Activated CD8-positive, alpha-beta memory T cell treated with anti-CD3 and anti-CD28 coated beads for 36 hours (primary cell): Measurements from ENCODE around the gene RAPH1. TPM values are rescaled to one million over a fixed set of nuclear protein-coding genes. Genes with fewer than 3 reads are reported as not detected.
"Not testable (repeated sequence)": the region's sequence is repeated elsewhere in the genome, so short reads cannot be mapped to it uniquely, and the experiment has no call there.

ENCODE experiments used
- CTCF ChIA-PET: fragments of 350-600 bp; sonication (Branson Sonifier 250); formaldehyde crosslinking; loops from one replicate; lab custom pipeline; 2021; ENCODE audit warnings: antibody characterized with exemption; lab: Charles Lee
- POLR2A ChIA-PET: fragments of 350-600 bp; sonication (Branson Sonifier 250); formaldehyde crosslinking; loops from one replicate; lab custom pipeline; 2021; ENCODE audit warnings: antibody characterized with exemption; lab: Charles Lee
- total RNA-seq, 2 experiments: library from RNA; stranded (reverse); gene quantifications; one replicate each; pipeline ENCODE4 v1.2.3, GENCODE V29; 2021

The RAPH1 gene
- total RNA-seq, 2 experiments from 2014 or later, result 1.5 to 2.6 TPM

DNA sequence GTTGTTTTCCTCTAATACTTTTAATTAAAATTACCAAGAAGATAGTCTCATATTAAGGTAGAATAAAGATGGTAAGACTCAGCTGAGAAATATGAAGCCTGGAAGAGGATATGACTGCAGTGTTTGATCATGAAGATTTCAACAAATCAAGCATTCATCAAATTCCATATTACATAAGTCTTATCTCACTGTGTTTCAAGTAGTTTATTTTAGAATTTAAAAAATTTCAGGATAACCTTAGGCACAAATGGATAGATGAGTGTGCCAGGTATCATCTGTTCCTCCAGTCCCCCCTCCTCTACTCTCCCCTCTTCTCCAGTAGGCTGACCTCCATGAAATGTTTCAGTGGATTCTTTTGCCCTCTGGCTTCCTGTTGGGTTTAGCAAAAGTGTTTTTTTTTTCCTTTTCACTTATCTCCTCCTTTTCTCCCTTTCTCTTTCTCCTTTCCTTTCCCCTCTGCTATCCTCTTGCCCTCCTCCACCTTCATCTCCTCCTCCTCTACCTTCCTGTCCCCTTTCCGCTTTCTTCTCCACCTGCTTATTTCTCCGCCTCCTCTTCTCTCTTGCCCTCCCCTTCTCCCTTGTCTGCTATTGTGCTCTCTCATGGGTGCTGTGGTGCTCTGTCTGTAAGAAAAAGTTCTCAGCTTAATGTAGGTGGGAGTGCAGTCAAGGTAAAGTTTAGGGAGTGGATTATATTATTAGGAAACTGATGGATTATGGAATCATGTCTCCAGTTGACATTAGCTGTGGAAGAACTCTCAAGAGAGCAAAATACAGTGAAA lies 134.1 kb downstream of the RAPH1 start:
- ChIA-PET POLR2A (no interaction called here), CTCF (no interaction called here)

DNA sequence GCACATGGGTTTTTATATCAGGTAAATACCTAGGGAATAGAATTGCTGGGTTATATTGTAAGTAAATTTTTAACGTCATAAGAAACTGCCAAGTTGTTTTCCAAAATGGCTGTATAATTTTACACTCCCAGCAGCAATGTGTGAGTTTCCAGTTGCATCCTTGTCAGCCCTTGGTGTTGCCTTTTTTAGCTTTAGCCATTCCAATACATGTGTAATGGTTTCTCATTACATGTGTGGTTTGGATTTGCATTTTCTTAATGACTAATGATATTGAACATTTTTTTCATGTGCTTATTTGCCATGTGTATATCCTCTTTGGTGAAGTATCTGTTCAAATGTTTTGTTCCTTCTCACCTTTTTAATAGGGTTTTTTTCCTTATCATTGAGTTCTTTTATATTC lies 136.1 kb downstream of the RAPH1 start:
- POLR2A ChIA-PET, result no interaction called here
- CTCF ChIA-PET, result no interaction called here

DNA sequence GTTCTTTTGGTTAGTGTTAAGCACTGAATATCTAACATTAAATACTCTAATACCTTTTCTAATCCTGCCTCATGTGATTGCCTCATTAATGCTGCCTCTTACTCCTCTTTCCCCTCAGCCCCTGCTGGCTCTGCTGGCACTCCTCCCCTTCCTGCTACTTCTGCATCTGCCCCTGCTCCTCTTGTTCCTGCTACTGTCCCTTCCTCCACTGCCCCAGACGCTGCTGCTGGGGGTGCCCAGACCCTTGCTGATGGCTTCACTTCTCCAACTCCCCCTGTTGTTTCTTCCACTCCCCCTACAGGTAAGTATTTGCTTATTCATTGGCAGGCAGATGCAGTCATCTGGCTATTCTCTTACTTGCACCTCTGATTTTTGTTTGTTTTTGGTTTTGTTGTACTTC lies 138.4 kb downstream of the RAPH1 start:
- CTCF ChIA-PET, result no interaction called here
- POLR2A ChIA-PET, result no interaction called here

DNA sequence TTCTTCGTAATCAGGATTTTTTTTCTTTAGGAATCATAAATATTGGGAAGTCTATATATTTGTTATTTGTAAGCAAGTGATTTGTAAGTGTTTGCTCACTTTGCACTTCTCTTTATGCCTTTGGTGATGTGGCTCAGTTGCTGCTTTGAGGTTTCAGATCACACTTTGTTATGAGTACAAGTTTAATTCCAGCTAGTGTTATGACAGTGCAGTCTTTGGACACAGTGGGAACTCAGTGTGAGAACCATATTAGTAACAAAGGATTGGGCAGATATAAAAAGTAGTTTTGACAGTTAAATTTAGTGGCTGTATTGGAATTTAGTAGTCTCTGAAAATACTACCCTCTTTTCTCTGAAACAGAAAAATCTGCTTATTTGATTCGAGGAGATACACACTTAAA lies 139.2 kb downstream of the RAPH1 start:
- ChIA-PET POLR2A (no interaction called here), CTCF (no interaction called here)

DNA sequence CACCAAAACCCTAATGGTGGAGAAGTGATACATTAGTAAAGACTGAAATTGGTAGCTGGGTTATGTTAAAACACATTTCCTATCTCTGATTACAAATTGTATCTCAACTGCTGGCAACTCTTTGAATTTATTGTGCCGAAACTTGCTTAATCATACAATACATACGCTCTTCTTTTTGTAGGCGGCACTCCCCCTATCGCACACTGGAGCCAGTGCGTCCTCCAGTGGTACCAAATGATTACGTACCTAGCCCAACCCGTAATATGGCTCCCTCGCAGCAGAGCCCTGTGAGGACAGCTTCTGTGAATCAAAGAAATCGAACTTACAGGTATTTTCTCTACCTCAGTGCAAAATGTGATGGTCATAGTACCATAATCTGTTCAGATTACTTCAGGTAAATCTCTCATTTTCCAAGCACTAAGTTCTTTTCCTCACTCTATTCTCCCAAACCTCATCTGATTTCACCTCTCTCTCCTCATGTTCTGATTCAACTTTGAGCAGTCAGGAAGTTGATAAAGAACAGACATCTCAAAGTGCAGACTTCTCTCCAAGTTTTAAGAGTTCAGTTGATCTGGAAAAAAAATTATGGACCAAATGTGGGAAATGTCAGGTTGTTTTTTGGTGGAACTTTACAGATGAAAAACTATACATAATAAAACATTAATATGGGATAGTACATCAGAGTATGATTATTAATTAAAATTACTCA lies 140.4 kb downstream of the RAPH1 start:
- ChIA-PET CTCF (no interaction called here), POLR2A (no interaction called here)

DNA sequence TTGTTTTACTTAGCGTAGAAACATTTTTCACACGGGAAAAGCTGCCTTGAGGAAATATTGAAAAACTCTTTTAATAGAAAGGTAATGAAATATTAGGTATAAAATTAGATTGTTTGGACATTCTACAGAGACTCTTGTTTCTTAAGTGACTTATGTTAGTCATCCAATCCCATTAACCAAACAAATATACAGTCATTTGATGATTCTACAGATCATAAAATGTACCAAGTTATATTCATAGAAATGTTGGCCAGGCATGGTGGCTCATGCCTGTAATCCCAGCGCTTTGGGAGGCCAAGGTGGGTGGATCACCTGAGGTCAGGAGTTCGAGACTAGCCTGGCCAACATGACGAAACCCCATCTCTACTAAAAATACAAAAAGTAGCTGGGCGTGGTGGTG lies 146.9 kb downstream of the RAPH1 start:
- POLR2A ChIA-PET, CTCF ChIA-PET: not testable (repeated sequence)

DNA sequence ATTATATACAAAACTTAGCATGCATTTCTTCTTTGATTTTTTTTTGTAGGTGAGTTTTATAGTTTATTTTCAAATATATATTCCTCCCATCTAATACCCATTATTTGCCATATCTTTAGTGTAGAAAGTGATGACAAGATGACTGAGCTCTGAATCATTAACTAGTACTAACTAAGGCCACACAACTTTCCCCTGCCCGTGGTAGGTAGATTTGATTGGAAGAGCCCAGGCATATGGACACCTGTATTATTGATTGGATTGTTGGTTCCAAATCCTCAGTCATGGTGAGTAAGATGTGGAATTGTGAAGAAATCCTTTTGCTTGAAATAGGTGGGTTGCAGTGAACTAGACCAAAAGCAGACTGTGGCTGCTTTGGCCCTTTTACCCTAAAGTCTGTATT lies 152.1 kb downstream of the RAPH1 start:
- POLR2A ChIA-PET, result no interaction called here
- CTCF ChIA-PET, result no interaction called here

DNA sequence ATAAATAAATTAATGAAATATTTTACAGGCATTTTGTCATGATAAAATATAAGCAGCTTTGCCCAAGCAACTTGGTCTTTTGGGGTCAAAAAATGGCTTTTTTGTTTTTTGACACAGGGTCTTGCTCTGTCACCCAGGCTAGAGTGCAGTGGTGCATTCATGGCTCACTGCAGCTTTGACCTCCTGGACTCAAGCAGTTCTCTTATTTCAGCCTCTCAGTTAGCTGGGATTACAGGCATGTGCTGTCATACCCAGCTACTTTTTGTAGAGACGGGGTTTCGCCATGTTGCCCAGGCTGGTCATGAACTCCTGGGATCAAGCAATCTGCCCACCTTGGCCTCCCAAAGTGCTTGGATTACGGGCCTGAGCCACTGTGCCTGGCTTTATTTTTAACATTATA lies 155.9 kb downstream of the RAPH1 start:
- ChIA-PET CTCF (no interaction called here), POLR2A (no interaction called here)

DNA sequence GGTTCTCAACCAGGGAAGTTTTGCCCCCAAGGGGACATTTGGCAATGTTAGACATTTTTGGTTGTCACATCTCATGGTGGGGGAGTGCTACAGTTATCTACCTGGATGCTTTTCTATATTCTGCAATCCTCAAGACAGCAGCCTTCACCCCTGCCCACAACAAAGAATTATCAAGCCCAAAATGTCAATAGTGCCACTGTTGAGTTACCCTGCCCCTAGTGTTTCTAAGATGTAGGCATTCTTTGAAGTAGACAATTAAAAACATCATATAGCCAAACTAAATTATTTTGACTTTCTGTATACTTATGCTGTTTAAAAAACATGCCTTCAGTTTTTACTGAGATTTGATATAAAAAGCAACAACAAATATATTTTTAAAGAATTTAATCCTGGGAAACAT lies 158.9 kb downstream of the RAPH1 start:
- CTCF ChIA-PET, result no interaction called here
- POLR2A ChIA-PET, result no interaction called here

DNA sequence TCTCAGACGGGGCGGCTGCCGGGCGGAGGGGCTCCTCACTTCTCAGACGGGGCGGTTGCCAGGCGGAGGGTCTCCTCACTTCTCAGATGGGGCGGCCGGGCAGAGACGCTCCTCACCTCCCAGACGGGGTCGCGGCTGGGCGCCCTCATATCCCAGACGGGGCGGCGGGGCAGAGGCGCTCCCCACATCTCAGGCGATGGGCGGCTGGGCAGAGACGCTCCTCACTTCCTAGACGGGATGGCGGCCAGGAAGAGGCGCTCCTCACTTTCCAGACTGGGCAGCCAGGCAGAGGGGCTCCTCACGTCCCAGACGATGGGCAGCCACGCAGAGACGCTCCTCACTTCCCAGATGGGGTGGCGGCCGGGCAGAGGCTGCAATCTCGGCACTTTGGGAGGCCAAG lies 162.4 kb downstream of the RAPH1 start:
- CTCF ChIA-PET, POLR2A ChIA-PET: not testable (repeated sequence)

DNA sequence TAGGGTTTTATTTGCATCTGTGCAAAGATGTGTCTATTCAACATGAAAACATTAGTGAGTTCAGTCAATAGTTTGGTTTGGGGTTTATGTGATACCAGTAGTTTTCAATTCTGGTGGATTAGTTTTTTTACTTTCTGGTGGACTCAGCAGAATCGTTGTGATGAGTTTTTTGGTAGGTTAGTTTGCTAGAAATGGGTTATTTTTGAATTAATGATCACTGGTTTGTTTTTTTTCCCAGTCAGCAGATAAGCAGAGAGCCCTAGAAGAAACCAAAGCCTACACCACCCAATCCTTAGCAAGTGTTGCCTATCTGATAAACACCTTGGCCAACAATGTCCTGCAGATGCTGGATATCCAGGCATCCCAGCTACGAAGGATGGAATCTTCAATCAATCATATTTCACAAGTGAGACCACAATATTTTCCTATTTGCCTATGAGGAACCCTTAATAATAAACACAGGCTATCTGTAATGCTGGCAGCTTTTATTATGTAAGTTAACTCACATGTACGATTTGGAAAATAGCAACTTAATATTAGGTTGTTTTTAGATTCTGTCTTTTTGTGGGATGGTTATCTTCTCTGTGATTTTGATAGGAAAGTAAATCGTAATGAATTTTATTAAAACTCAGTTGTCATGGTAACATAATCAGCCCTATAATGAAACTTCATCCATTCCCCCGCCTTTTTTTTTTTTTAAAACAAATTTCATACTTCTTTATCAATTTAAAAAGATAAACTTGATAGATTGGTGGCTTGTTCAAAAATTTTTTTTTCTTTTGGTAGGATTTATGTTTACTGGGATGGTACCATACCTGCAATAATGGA lies 168.2 kb downstream of the RAPH1 start:
- CTCF ChIA-PET, result no interaction called here
- POLR2A ChIA-PET, result no interaction called here

DNA sequence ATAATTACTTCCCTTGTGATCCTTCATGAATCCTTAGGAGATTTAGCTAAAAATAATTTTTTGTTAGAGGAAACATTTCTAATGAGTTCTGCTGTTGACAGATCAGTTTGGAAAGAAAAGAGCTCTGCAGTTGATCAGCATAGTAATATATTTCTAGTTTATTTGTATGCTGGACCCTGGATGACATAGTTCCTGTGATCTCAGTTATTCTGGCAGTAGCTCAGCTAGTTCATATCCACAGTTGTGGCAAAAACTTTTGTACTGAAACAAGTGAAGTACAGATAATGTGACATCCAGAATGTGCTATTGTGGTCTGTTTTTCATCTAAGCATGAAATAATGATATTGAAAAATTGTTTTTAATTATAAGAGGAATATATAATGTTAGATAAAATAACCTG lies 173.2 kb downstream of the RAPH1 start:
- POLR2A ChIA-PET, result no interaction called here
- CTCF ChIA-PET, result no interaction called here

DNA sequence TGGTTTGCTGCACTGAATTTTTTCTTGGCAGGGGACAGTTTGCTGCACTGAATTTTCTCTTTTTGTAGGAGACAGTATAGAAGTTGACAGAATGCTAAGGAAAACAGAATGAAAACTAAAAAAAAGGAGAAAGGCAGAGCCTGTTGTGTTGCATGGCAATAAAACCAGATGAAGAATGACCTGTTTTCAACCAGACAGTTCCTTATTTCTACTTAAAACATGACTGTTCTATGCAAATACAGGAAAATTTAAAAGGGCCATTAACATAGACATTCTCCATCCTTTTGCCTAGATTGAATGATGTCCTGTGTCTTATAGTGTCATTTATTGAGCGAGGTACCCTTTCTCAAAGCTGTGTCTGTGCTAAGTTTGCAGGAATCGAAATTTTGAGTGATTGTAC lies 173.6 kb downstream of the RAPH1 start:
- ChIA-PET POLR2A (interaction anchor here (0.6 kb wide), 1 partner anchor 166 kb away, joined by 3 read pairs; no protein-coding TSS in a partner anchor), CTCF (no interaction called here)

DNA sequence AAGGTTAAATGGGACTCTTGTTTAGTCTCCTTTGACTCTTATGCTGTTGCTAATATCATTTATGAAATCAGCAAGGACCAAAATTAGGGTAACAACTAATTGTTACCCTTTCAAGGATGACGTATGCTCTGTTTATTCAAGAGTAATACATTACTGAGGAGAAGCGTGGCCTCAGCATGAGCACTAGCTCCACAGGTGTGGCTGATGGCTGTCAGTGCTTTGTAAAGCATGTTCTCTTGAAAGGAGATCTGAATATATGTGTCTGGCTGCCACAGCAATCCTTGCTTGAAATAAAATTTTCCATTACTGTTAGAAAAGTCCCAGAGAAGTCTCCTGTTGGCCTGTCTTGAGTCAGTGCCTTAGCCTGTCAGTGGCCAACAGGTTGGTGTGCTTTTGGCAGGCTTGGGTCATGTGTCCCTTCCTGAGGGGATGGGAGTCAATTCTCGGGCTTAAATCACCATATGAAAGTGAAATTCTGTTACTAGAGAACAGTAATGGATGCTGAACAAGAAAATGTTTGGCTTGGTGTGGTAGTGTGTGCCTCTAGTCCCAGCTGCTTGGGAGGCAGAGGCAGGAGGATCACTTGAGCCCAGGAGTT lies 174.2 kb downstream of the RAPH1 start:
- CTCF ChIA-PET, result no interaction called here
- POLR2A ChIA-PET, result interaction anchor here (0.6 kb wide), 1 partner anchor 167 kb away, joined by 3 read pairs; no protein-coding TSS in a partner anchor

DNA sequence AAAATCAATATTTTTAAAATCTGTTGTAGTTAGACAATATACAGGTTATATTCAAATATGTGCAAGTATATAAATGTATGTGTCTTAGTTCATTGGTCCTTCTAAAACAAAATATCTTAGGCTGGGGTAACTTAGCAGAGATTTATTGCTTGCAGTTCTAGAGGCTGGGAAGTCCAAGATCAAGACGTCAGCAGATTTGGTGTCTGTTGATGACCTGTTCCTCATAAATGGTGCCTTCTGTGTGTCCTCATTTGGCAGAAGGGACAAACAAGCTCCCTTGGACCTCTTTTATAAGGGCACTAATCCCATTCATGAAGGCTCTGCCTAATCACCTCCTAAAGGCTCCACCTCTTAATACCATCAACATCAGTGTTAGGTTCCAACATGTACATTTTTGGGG lies 175.7 kb downstream of the RAPH1 start:
- POLR2A ChIA-PET, result no interaction called here
- CTCF ChIA-PET, result no interaction called here

DNA sequence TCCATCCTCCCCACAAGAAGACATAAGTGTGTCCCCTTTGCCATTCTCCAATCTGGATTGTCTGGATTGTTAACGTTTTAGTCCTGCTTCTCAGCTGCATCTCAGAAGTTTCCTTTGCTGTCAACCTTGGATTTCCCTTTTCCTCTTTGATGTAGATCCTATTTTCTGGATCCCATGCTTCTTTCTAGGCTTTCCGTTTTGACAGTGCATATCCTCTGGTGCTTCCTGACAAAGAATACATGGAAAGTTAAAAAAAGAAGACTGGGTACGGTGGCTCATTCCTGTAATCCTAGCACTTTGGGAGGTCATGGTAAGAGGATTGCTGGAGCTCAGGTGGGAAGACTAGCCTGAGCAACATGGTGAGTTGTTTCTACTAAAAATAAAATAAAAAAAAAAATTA lies 180.1 kb downstream of the RAPH1 start:
- POLR2A ChIA-PET, result no interaction called here
- CTCF ChIA-PET, result no interaction called here

DNA sequence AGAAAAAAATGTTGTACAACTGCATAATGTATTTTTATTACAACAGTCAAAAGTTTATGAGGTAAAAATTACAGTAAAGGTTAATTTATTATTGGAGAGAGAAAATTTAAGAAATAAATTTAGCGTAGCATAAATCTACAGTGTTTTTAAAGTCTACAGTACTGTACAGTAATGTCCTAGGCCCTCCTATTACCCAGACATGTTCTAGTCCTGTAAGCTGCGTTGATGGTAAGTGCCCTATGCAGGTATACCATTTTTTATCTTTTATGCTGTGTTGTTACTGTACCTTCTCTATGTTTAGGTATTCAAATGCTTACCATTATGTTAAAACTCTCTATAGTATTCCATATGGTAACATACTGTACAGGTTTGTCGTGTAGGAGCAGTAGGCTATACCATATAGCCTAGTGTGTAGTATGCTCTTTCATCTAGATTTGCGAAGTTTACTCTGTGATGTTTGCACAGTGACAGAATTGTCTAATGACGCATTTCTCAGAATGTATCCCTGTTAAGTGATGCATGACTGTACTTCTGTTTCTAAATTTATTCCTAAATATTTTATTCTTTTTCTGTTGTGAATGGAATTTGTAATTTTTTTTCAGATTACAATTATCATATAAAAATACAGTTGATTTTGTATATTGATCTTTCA lies 182.4 kb downstream of the RAPH1 start:
- ChIA-PET CTCF (no interaction called here), POLR2A (no interaction called here)

DNA sequence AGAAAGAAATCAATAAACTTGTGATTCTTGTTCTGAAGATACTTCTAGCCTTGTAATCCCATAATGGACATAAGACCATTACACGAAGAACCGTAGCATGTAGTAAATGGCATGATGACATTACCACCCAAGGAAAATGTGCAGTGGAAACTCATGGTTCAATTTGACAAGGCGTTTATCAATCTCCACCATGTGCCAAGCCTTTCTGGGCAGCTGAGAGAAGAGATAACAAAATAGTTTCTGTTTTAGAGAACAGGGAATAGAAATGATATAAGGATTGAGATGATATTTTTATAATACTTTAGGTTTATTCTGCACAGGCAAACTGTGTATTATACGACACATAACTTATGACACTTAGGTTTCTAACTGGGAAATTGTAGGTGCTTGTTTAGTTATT lies 187.7 kb downstream of the RAPH1 start:
- ChIA-PET CTCF (no interaction called here), POLR2A (no interaction called here)

DNA sequence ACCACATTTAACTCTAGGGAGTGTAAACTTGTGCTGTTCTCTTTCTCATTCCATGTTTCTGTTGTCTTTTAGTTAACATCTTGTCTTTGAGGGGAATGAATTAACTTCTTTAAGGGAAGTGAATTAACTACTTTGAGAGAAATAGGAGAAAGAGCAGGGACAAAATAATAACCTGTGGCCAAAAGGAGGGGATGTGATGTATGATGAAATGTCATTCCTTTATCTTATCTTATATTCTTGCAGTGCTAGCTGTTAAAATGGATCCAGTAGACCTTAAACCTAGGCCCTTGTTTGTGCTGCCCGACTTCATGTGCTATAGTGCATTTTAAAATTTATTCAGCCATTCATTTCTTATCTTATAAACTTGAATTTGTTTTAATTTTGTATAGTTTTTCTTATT lies 188.5 kb downstream of the RAPH1 start:
- POLR2A ChIA-PET, result no interaction called here
- CTCF ChIA-PET, result no interaction called here
